Measurements from ENCODE around the gene NPAS3. TPM values are rescaled to one million over a fixed set of nuclear protein-coding genes. Genes with fewer than 3 reads are reported as not detected.

The NPAS3 gene
- polyA plus RNA-seq, 4 donors, result 1.6 to 9.6 (median 8.4) TPM

- no peak for DNase-seq (ENCODE audit: low read depth in 4 of 4, low spot score in 3 of 4)
These were observed 625.2 kb downstream of the NPAS3 start for GRCh38 chr14:33563901-33564197.

GRCh38 chr14:33564774-33565630 is 626.3 kb downstream of the NPAS3 start:
- DNase-seq (ENCODE audit: low read depth in 4 of 4, low spot score in 3 of 4), result no peak

GRCh38 chr14:33566082-33566481 is 627.4 kb downstream of the NPAS3 start:
- no peak for DNase-seq (ENCODE audit: low read depth in 4 of 4, low spot score in 3 of 4)

- no peak for DNase-seq (ENCODE audit: low read depth in 4 of 4, low spot score in 3 of 4)
These were observed 628.5 kb downstream of the NPAS3 start for GRCh38 chr14:33567023-33567728.

- DNase-seq (ENCODE audit: low read depth in 4 of 4, low spot score in 3 of 4), result no peak
These were observed 629.1 kb downstream of the NPAS3 start for GRCh38 chr14:33567731-33568130.

- no peak for DNase-seq (ENCODE audit: low read depth in 4 of 4, low spot score in 3 of 4)
These were observed 630.4 kb downstream of the NPAS3 start for GRCh38 chr14:33568935-33569579.

GRCh38 chr14:33569821-33570687 is 631.4 kb downstream of the NPAS3 start:
- DNase-seq (ENCODE audit: low read depth in 4 of 4, low spot score in 3 of 4), result no peak

GRCh38 chr14:33570694-33571310 is 632.1 kb downstream of the NPAS3 start:
- no peak for DNase-seq (ENCODE audit: low read depth in 4 of 4, low spot score in 3 of 4)

GRCh38 chr14:33573301-33573880 is 634.7 kb downstream of the NPAS3 start:
- DNase-seq (ENCODE audit: low read depth in 4 of 4, low spot score in 3 of 4), result no peak

- no peak for DNase-seq (ENCODE audit: low read depth in 4 of 4, low spot score in 3 of 4)
These were observed 637.3 kb downstream of the NPAS3 start for GRCh38 chr14:33576014-33576413.

- DNase-seq (ENCODE audit: low read depth in 4 of 4, low spot score in 3 of 4), result no peak
These were observed 640.0 kb downstream of the NPAS3 start for GRCh38 chr14:33578461-33579216.

- DNase-seq (ENCODE audit: low read depth in 4 of 4, low spot score in 3 of 4), result no peak
These were observed 641.6 kb downstream of the NPAS3 start for GRCh38 chr14:33580231-33580749.

GRCh38 chr14:33580841-33581240 is 642.2 kb downstream of the NPAS3 start:
- no peak for DNase-seq (ENCODE audit: low read depth in 4 of 4, low spot score in 3 of 4)

- DNase-seq (ENCODE audit: low read depth in 4 of 4, low spot score in 3 of 4), result no peak
These were observed 646.0 kb downstream of the NPAS3 start for GRCh38 chr14:33584697-33585096.

- no peak for DNase-seq (ENCODE audit: low read depth in 4 of 4, low spot score in 3 of 4)
These were observed 648.1 kb downstream of the NPAS3 start for GRCh38 chr14:33586806-33587205.

- DNase-seq (ENCODE audit: low read depth in 4 of 4, low spot score in 3 of 4), result no peak
These were observed 649.1 kb downstream of the NPAS3 start for GRCh38 chr14:33587791-33588190.

- DNase-seq (ENCODE audit: low read depth in 4 of 4, low spot score in 3 of 4), result no peak
These were observed 650.1 kb downstream of the NPAS3 start for GRCh38 chr14:33588771-33589170.

GRCh38 chr14:33589334-33589733 is 650.7 kb downstream of the NPAS3 start:
- DNase-seq (ENCODE audit: low read depth in 4 of 4, low spot score in 3 of 4), result no peak
